HG03565 (cell line): ENCODE data around the gene PLEKHA7.
A peak's percentile ranks its signal among the peaks of the same experiment; 100 is the strongest.
"Not testable (repeated sequence)": the region's sequence is repeated elsewhere in the genome, so short reads cannot be mapped to it uniquely, and the experiment has no call there.

Experiments
- ATAC-seq: cut with Tn5 transposase; IDR thresholded peaks from one replicate; pipeline ENCODE4 v1.9.1; 2021; ENCODE audit warnings: mild to moderate bottlenecking, moderate library complexity; ENCODE audit not compliant: unreplicated experiment

Gene PLEKHA7

DNA sequence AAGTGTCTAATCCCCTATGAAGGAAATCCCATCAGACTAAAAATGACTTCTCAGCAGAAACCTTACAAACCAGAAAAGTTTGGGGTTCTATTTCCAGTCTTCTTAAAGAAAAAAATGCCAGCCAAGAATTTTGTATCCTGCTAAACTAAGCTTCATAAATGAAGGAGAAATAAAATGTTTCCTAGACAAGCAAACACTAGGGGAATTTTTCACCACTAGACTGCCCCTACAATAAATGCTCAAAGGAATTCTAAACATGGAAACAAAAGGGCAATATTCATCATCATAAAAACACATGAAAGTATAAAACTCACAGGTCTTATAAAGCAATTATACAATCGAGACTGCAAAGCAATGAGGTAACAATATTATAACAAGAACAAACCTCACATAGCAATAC, 124.3 kb downstream of the PLEKHA7 start:
- ATAC-seq, result no peak

DNA sequence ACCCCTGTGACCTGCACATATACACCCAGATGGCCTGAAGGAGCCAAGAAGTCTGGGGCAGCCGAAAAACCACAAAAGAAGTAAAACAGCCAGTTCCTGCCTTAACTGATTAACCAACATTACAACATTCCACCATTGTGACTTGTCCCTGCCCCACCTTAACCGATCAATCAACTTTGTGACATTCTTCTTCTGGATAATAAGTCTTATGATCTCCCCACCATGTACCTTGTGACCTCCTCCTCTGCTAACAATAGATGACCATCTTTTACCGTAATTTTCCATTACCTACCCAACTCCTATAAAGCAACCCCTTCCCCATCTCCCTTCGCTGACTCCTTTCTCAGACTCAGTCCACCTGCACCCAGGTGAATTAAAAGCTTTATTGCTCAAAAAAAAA, 125.2 kb downstream of the PLEKHA7 start:
- ATAC-seq, result not testable (repeated sequence)

DNA sequence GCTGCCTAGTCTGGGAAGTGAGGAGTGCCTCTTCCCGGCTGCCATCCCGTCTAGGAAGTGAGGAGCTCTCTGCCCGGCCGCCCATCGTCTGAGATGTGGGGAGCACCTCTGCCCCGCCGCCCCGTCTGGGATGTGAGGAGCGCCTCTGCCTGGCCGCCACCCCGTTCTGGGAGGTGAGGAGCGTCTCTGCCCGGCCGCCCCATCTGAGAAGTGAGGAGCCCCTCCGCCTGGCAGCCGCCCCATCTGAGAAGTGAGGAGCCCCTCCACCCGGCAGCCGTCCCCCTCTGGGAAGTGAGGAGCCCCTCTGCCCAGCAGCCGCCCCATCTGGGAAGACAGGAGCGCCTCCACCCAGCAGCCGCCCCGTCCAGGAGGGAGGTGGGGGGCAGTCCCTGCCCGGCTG, 126.3 kb downstream of the PLEKHA7 start:
- ATAC-seq, result not testable (repeated sequence)

DNA sequence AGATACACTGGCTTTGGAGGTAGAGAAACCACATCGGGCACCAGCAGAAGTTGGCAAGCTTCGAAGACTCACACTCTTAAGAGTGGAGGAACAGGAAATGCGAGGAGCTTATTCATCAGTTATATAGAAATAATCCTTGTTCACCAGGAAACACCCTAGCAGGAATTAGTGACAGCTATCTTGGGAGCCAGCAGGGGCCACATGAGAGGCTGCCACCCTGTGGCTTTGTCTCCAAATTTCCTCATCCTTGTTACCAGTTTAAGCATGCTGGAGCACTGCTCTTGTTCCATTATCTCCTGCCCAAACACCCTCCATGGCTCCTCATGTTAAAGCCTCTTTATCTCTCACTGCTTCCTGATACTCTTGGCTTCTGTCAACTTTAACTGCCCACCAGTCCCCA, 131.0 kb downstream of the PLEKHA7 start:
- ATAC-seq, result no peak

DNA sequence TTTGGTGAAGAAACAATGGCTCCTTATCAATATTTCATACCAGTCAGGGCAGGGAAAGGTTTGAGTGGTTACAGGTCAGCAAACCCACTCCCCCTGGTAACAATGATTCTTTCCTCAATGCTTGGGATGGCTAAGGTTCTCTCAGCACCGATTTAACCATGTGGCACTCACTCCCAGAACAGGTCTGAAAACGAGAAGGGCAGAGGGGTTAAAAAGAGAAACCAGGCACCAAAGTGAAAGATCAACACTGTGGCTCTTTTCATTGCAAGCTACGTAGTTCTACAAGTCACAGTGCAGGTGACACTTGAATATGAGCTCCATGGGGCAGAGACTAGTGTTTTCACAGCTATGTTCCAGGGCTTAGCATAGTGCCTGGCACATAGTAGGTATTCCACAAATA, 132.4 kb downstream of the PLEKHA7 start:
- no peak for ATAC-seq

DNA sequence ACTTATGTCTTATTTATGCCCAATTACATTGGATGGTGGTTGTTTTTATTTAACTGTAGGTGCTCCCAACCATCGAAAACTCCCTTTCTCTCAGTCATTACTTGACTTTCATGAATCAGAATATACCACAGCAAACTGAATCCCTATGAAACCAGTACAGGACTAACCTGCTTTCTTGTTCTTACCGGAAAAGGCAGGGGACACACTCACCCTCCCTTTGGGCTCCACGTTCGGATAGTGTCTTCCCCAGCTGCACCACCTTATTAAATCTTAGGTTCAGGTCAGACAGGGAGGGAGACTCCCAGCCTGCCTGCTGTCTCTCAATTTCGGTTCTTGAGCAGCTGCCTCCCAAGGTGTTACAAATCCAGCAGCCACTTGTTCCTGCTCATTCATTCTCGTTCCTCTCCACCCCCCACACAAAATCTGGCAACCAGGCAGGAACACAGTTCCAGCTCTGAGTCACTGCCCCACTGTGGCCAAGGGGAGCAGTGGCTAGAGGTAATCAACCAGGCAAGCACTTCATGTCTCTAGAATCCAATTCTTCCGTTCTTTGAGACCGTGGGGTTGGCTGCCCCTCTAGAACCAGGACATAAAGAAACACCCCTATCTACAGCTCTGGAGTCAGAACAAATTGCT, 133.0 kb downstream of the PLEKHA7 start:
- ATAC-seq, result peak; percentile 49

DNA sequence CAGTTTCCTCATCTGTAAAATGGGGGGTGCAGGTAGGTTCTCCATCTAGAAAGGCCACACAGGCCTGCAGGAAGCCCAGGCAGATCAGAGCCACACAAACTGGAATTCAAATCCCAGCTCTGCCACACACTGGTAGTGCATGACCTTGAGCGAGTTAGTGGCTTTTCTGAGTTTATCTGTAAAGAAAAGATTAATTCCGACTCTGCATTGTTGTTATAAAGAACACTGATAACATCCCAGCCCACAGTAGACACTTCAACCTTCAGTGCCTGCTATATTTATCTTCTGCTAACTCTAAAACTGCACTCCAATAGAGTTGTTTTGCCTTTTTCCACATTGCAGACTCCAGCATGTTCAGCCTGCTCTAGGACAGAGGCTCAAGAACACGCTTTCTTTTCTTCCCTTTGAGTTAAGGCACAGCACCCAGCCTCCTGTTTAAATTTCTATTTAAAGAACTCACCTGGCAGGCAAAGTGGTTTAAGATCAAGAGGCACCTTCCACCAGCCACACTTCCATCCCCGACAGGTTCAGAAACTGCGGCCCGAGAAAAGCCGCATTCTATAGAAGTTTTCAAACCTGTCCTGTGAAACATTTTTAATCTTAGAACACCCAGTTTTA, 133.9 kb downstream of the PLEKHA7 start:
- no peak for ATAC-seq

DNA sequence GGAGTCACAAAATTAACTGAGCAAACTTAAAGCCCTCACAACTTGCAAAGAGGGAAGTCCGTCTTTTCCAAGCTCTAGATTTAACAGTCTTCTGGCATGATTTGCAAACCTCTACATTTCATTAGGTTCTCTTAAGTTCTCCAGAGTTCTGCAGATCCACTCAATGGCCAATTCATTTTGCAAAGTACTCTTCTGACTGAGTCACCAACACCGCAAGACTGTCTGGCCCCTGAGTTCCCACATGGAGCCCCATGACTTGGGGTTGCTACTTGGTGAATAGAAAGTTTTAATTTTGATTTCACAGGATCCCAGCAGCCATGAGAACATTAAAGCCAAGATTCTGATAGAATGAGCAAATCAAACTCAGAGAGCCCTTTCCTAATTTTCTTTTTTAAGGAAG, 134.5 kb downstream of the PLEKHA7 start:
- ATAC-seq, result no peak

DNA sequence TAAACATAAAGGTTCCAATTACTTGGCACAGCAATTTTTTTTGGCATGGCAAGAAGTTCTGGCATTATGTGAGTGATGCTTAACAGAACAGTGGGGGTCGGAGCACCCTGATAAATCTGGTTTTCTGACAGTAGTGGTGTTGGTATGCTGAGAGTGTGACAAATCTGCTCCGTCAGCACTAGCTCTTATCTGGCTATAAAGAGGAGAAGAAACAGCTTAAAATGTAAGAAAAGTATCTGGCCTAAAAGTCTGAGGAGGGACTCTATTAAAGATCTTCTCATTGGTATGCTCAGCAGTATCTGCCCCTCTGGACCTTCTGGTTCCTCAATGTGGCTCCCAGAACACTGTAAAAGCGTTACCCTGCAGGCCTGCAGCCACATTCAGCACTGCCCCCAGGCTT, 137.4 kb downstream of the PLEKHA7 start:
- ATAC-seq, result no peak

DNA sequence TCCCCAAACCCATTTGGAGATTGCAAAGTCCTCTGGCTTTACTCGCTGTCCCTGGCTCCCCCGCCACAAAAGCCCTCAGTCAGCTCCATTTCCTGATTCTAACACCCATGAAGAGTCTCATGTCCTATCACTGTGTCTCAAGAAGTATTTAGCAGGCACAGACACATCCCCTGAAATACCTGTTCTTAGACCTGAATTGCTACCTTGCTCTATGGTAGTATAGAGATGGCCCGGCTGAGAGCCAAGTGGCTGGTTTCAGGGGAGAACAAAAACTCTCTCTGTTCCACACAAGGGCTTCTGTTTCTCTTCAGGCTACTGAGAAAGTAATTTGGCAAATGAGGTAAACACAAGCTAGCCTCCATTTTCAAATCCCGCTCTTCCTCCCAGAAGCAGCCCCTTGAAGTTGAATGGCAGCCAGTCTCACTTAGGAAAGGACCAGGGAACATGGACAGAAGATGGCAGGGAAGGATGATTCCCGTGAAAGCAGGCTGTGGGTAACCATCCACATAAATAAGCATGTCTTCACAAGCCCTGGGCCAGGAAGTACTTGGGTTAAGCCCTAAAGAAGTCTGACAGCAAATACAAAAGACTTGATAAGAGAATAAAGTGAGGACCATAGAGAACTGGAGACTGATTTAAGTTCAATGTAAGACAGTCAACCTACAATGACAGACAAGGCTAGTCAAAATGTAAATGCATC, 138.0 kb downstream of the PLEKHA7 start:
- no peak for ATAC-seq

DNA sequence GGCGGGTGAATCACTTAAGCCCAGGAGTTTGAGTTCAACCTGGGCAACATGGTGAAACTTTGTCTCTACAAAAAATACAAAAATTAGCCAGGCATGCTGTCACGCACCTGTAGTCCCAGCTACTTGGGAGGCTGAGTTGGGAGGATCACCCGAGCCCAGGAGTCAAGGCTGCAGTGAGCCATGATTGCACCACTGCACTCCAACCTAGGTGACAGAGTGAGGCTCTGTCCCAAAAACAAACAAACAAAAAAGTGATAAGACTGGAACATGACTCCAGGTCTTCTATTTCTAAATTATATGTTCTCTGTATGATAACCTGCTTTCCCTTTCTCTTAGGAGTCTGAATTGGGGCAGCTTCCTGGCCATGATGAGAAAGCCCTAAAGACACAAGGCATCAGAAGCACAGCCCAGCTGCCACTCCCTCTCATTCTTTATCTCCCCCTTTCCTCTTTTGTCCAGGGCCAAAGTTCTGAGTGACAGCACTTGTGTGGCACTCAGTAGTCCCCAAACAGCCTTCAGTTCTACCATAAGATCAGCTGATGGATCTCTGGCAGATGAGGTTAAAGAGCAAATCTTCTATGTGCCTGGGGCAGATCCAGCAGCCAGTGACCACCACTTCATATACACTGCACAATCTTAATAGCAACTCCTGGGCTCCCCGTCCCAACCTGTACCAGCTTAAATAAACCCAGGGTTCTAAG, 139.8 kb downstream of the PLEKHA7 start:
- ATAC-seq, result no peak

DNA sequence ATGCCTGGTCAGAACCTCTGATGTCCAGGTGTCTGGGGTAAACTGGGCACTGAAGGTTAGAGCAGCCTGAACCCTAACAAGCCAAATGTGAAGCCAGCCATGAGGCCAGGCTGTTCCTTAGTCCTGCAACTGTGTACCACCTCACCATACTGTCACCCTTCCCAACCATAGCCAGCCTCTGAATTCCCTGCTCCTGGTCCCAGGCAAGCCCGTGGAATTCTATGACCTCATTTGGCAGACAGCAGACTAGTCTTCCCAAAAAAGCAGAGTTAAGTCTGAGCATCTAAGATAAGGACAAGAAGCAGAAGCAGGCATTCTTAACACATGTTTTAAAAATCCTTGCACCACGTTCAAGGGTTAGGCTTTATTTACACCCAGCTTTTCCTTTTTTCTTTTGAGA, 140.9 kb downstream of the PLEKHA7 start:
- no peak for ATAC-seq

DNA sequence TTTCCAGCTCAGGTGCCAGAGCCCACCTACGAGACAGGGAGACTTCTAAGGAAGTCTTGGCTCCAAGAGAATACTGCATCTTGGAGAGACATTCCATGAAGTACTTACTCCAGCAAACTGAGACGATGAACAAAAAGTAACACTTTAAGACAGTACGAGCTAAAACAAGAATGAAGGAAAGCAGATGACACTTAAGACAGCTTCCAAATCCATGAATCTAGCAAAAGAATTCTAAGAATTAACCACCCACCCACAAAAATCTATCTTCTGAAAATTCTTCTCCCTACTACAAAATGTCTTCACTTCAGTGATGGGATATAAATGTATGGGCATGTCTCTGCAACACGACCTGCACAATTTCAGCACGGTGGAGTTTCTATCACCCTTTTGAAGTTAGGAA, 142.8 kb downstream of the PLEKHA7 start:
- no peak for ATAC-seq

DNA sequence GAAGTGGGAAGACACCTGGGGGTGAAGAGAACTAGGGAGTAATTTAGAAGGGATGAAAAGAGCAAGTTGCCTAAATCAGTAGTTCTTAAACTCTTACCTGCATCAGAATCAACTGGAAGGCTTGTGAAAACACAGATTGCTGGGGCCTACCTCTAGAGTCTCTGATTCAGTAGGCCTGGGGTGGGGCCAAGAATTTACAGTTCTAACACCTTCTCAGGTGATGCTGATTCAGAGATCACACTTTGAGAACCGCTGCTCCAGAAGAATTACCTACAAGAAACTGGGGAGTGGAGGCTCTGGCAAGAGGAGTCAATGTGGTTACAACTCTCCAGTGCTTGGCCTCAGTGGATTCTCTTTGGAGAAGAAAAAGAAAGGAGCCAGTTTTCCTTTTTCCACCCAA, 147.1 kb downstream of the PLEKHA7 start:
- ATAC-seq, result no peak

DNA sequence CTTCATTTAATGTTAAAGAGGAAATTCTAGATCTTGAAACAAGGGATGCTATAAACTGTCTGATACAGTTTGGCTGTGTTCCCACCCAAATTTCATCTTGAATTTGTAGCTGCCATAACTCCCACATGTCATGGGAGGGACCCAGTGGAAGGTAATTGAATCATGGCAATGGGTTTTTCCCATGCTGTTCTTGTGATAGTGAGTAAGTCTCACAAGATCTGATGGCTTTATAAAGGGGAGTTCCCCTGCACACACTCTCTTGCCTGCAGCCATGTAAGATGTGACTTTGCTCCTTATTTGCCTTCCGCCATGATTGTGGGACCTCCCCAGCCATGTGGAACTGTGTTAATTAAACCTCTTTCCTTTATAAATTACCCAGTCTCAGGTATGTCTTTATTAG, 149.8 kb downstream of the PLEKHA7 start:
- not testable (repeated sequence) for ATAC-seq

DNA sequence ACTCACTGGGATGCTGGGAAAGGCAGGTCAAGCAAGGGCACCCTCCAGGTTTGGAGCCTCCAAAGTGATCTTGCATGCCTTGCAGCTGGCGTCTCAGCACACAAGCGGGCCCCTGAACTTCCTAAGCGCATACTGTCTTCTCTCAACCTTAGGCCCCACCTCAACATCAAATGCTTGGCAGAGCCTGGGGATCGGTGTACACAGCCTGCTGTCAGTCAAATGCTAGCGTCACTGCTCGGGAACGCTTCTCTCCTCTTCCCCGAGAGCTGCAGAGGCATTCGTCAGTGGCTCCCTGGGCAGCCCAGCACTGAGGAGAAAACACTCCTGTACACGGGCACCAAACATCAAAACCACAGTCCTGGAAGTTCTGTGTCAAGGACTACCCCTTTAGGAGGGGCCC, 150.8 kb downstream of the PLEKHA7 start:
- no peak for ATAC-seq

DNA sequence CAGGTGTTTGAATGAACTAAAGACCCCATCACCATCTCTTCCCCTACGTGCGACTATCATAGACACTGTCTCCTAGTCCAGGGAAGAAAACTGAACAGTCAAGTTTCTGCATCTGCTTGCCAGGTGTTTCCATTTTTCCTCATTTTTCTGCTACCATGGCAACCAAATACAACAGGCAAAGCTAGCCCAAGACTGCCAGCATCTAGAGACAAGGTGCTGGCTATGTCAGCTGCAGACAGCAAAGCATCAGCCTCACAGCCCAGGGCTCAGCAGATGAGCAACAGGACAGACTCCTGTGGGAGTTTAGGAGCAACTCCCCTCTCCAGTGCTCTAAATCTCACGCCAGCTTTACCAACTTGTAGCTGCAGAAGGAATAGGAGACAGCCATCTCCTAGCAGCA, 151.5 kb downstream of the PLEKHA7 start:
- ATAC-seq, result no peak

DNA sequence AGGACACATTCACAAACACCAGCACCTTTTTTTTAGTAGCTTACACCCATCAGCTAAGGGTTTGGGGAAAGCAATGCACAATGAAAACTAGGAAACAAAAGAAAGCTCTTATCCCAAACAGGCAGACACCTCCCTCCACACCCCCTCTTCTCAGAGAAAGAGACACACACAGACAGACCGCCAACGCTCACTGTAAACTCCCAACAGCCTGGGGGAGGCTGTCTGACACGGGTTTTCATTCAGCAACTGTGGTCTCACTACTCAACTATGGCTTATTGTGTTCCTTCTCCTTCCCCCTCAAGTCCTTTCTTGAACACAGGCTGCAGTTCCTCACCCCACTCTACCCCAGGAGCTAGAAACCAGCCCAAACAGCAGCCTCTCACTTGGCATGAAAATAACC, 152.4 kb downstream of the PLEKHA7 start:
- no peak for ATAC-seq

DNA sequence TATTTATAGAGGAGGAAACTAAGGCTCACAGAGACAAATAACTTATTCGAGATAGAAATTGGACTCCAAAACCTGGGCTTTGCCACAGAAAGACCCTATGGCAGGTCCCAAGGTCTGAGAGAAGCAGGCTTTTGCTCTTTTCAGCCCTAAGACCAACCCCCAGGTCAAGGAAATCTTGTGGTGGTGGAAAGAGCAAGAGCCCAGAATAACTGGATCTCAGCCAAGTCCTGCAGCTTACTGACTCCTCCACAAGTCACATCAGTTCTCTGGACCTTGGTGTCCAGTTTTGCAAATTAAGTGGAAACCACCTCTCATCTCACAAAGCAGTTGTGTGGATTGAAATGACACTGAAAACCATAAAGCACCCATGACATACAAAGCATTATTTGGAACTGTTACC, 153.6 kb downstream of the PLEKHA7 start:
- ATAC-seq, result no peak

DNA sequence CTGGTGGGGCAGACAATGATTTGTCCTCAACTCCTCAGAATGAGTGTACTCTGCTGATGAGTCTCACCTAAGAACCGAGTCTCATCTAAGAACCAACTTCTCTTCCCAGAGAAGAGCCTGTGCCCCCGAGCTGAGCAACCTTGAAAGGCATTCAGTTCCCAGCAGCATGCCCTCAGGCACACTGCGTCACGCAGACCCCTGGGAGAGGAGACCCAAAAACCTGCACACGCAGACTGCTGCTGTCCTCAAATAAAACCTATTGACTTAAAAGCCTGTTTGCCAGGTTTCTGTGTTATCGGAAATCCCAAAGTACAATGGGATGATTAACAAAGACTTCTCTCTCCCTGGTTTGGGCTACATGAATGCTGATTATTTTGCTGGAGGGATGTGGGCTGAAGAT, 154.6 kb downstream of the PLEKHA7 start:
- ATAC-seq, result no peak

DNA sequence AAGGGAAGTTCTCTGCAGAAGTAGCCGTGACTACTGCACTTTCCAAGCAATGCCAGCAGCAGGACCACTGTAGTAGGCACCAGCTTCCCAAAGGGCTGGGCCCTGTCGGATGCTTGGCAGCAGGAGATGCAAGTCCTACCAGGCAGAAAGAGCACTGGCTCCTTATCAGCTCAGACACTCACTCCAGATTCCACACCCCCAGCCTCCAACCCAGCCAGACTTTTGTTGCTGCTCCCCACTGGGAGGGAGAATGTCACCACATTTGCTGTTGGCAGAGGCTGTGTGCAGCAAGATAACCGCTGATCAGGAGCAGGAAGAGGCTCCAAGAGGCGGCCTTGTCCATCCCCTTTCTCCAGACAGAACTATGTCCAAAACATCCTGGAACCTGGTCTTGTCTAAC, 157.0 kb downstream of the PLEKHA7 start:
- no peak for ATAC-seq

DNA sequence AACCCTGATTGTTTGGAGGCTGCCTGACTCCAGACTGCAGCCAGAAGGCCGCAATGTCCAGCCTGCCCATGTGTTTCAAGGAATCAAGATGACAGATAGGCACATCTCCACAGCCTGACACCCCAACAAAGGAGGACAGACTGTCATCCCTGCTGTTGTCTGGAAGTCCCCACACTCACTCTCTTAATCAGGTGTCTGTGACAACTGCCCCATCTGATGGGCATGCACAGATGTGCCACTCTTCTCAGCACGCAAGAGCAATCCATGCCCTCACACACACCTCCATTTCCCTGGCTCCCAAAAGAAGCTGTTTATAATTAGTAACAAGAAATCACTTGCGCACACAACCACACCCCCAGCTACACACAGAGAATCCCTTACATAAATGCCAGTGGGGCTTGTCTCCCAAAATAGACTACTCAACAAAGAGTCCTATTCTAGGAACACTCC, 158.2 kb downstream of the PLEKHA7 start:
- no peak for ATAC-seq
